ENCODE results near the gene PPP1R15A.
"Not testable (repeated sequence)": the region's sequence is repeated elsewhere in the genome, so short reads cannot be mapped to it uniquely, and the experiment has no call there.

DNA sequence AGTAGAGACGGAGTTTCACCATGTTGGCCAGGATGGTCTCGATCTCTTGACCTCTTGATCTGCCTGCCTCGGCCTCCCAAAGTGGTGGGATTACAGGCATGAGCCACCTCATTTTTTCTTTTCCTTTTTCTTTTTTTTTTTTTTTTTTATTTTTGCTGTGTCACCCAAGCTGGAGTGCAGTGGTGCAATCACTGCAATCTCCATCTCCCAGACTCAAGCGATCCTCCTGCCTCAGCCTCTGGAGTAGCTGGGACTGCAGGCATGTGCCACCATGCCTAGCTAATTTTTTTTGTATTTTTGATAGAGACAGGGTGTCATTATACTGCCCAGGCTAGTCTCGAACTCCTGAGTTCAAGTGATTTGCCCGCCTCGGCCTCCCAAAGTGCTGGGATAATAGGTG, 30.1 kb downstream of the PPP1R15A start:
- TF ChIP-seq TAF1 (IDR thresholded peaks at IDR 0.05; ENCODE audit: low read depth); MXI1 (conservative IDR thresholded peaks at IDR 0.05; ENCODE audit: poor library complexity, severe bottlenecking); POLR2AphosphoS5 (IDR thresholded peaks at IDR 0.05); EZH2 (IDR thresholded peaks at IDR 0.05; ENCODE audit: borderline replicate concordance, insufficient read depth, low read length, poor library complexity, severe bottlenecking); EP300 (conservative IDR thresholded peaks at IDR 0.05; ENCODE audit: poor library complexity, severe bottlenecking): not testable (repeated sequence)
- TF ChIP-seq, protein P1, sequence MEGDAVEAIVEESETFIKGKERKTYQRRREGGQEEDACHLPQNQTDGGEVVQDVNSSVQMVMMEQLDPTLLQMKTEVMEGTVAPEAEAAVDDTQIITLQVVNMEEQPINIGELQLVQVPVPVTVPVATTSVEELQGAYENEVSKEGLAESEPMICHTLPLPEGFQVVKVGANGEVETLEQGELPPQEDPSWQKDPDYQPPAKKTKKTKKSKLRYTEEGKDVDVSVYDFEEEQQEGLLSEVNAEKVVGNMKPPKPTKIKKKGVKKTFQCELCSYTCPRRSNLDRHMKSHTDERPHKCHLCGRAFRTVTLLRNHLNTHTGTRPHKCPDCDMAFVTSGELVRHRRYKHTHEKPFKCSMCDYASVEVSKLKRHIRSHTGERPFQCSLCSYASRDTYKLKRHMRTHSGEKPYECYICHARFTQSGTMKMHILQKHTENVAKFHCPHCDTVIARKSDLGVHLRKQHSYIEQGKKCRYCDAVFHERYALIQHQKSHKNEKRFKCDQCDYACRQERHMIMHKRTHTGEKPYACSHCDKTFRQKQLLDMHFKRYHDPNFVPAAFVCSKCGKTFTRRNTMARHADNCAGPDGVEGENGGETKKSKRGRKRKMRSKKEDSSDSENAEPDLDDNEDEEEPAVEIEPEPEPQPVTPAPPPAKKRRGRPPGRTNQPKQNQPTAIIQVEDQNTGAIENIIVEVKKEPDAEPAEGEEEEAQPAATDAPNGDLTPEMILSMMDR (IDR thresholded peaks at IDR 0.05; ENCODE audit: poor library complexity, severe bottlenecking) = not testable (repeated sequence)
- TF ChIP-seq, protein P2, sequence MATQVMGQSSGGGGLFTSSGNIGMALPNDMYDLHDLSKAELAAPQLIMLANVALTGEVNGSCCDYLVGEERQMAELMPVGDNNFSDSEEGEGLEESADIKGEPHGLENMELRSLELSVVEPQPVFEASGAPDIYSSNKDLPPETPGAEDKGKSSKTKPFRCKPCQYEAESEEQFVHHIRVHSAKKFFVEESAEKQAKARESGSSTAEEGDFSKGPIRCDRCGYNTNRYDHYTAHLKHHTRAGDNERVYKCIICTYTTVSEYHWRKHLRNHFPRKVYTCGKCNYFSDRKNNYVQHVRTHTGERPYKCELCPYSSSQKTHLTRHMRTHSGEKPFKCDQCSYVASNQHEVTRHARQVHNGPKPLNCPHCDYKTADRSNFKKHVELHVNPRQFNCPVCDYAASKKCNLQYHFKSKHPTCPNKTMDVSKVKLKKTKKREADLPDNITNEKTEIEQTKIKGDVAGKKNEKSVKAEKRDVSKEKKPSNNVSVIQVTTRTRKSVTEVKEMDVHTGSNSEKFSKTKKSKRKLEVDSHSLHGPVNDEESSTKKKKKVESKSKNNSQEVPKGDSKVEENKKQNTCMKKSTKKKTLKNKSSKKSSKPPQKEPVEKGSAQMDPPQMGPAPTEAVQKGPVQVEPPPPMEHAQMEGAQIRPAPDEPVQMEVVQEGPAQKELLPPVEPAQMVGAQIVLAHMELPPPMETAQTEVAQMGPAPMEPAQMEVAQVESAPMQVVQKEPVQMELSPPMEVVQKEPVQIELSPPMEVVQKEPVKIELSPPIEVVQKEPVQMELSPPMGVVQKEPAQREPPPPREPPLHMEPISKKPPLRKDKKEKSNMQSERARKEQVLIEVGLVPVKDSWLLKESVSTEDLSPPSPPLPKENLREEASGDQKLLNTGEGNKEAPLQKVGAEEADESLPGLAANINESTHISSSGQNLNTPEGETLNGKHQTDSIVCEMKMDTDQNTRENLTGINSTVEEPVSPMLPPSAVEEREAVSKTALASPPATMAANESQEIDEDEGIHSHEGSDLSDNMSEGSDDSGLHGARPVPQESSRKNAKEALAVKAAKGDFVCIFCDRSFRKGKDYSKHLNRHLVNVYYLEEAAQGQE (IDR thresholded peaks at IDR 0.05; ENCODE audit: borderline replicate concordance) = not testable (repeated sequence)

All from neural cell (in vitro differentiated cells).